Esophagus squamous epithelium (tissue), 5 donors: ENCODE measurements around the gene STEAP1B. TPM values are rescaled to one million over a fixed set of nuclear protein-coding genes. Genes with fewer than 3 reads are reported as not detected.
"Not testable (repeated sequence)": the region's sequence is repeated elsewhere in the genome, so short reads cannot be mapped to it uniquely, and the experiment has no call there.

Experiments
- DNase-seq: peaks from one replicate; lab custom pipeline; 2025; lab: John Stamatoyannopoulos, UW
- H3K27ac ChIP-seq, 4 donors: fragments of 200-600 bp; sonication (generic); one replicate each; pipeline ENCODE4 v1.5.1; 2016 to 2019; ENCODE audit warnings: mild to moderate bottlenecking in 1 of 4
- H3K27me3 ChIP-seq, 4 donors: fragments of 200-600 bp; sonication (generic); 1 replicate in 3 of 4; 2 replicates in 1 of 4; pipeline versions ENCODE4 v1.5.1 to v1.6.0; 2017 to 2021; ENCODE audit warnings: antibody characterized with exemption in 1 of 4
- H3K36me3 ChIP-seq, 3 donors: fragments of 200-600 bp; sonication (generic); one replicate each; pipeline ENCODE4 v1.5.1; 2016 to 2019
- H3K4me1 ChIP-seq, 3 donors: fragments of 200-600 bp; sonication (generic); one replicate each; pipeline ENCODE4 v1.5.1; 2017 to 2019
- H3K4me3 ChIP-seq, 4 donors: fragments of 200-600 bp; sonication (generic); 1 replicate in 3 of 4; 2 replicates in 1 of 4; pipeline ENCODE4 v1.5.1; 2016 to 2019; ENCODE audit warnings: mild to moderate bottlenecking in 2 of 4, moderate library complexity in 1 of 4
- H3K9me3 ChIP-seq, 3 donors: fragments of 200-600 bp; sonication (generic); one replicate each; pipeline ENCODE4 v1.5.1; 2016 to 2019
- CTCF ChIP-seq, 6 experiments: fragments of 450-650 bp in 4 of 6; fragments of 200-600 bp in 2 of 6; sonication (generic) in 2 of 6; IDR thresholded peaks; one replicate each; pipeline ENCODE4 v1.5.1; 2016 to 2019; ENCODE audit warnings: antibody characterized with exemption in 6 of 6, mild to moderate bottlenecking in 4 of 6, moderate library complexity in 4 of 6
- POLR2A ChIP-seq, 4 donors: fragments of 450-650 bp; IDR thresholded peaks; one replicate each; pipeline ENCODE4 v1.6.1; 2017; ENCODE audit warnings: antibody characterized with exemption in 4 of 4, mild to moderate bottlenecking in 4 of 4, moderate library complexity in 3 of 4
- WGBS, 2 donors: methylation state at CpG; one replicate each; pipeline ENCODE4 v1.1.5; 2018; 5-methylcytosine and 5-hydroxymethylcytosine counted together
- intact Hi-C: fragments of 100-400 bp; cut with DNase I; formaldehyde crosslinking; loops from one replicate; pipeline ENCODE4 v1.15.0; 2022
- total RNA-seq, 4 donors: library from RNA; depleted of rRNA; stranded (reverse); fragments of >200 nt; gene quantifications; one replicate each; pipeline ENCODE4 v1.1.0, GENCODE V29; 2016
- donor health status: DM: yes; HTN: yes; CAD: no.

STEAP1B gene
- total RNA-seq, 4 donors from 2014 or later = 0.29 to 13.1 (median 0.69) TPM

- Histone ChIP-seq H3K36me3 (no peaks in the 10 kb centered on the region), H3K4me3 (no peak overlapping the region), H3K27ac (no peak overlapping the region), H3K4me1 (peaks cover 0 to 4% (median 0%) of the 10 kb centered on the region in 3 donors), H3K9me3 (no peaks in the 10 kb centered on the region), H3K27me3 (peaks cover 0 to 68% (median 3%) of the 10 kb centered on the region in 4 donors)
- intact Hi-C loops = no loop called here
- TF ChIP-seq CTCF (IDR thresholded peaks at IDR 0.05) (no peak), POLR2A (IDR thresholded peaks at IDR 0.05) (no peak)
- DNase-seq = no peak
- WGBS, 2 donors = 87 to 90% methylated on average over 4 of the region's 4 CpGs
These were observed 44.3 kb upstream of the STEAP1B start for GRCh38 chr7:22544245-22544644.

GRCh38 chr7:22543169-22543568, 43.2 kb upstream of the STEAP1B start:
- H3K4me3 ChIP-seq = no peak overlapping the region
- no peak for TF ChIP-seq POLR2A (IDR thresholded peaks at IDR 0.05)
- no peak for TF ChIP-seq CTCF (IDR thresholded peaks at IDR 0.05)
- peaks cover 0 to 58% (median 1%) of the 10 kb centered on the region in 4 donors for H3K27me3 ChIP-seq
- no peak for DNase-seq
- H3K9me3 ChIP-seq = no peaks in the 10 kb centered on the region
- intact Hi-C loops = no loop called here
- no peaks in the 10 kb centered on the region for H3K36me3 ChIP-seq
- WGBS, 2 donors = 75 to 84% methylated on average over 7 of the region's 7 CpGs
- H3K4me1 ChIP-seq = no peaks in the 10 kb centered on the region
- H3K27ac ChIP-seq = no peak overlapping the region

- no peak overlapping the region for H3K4me3 ChIP-seq
- no peak overlapping the region for H3K27ac ChIP-seq
- 60 to 64% methylated on average over 5 of the region's 5 CpGs for WGBS, 2 donors
- TF ChIP-seq POLR2A (IDR thresholded peaks at IDR 0.05) (no peak), CTCF (IDR thresholded peaks at IDR 0.05) (no peak)
- no peak for DNase-seq
- no peaks in the 10 kb centered on the region for H3K9me3 ChIP-seq
- no peaks in the 10 kb centered on the region for H3K4me1 ChIP-seq
- peaks cover 0 to 53% (median 1%) of the 10 kb centered on the region in 4 donors for H3K27me3 ChIP-seq
- intact Hi-C loops = no loop called here
- H3K36me3 ChIP-seq = no peaks in the 10 kb centered on the region
These were observed 42.7 kb upstream of the STEAP1B start for GRCh38 chr7:22542669-22543068.

- DNase-seq = no peak
- intact Hi-C loops = no loop called here
- TF ChIP-seq POLR2A (IDR thresholded peaks at IDR 0.05) = no peak
- TF ChIP-seq CTCF (IDR thresholded peaks at IDR 0.05) = no peak
- WGBS, 2 donors = 86 to 91% methylated on average over 5 of the region's 5 CpGs
- Histone ChIP-seq H3K4me3 (no peak overlapping the region), H3K36me3 (no peaks in the 10 kb centered on the region), H3K9me3 (no peaks in the 10 kb centered on the region), H3K27ac (no peak overlapping the region), H3K4me1 (no peaks in the 10 kb centered on the region), H3K27me3 (peaks cover 0 to 49% (median 0%) of the 10 kb centered on the region in 4 donors)
These were observed 42.3 kb upstream of the STEAP1B start for GRCh38 chr7:22542254-22542653.

- peaks cover 0 to 45% (median 0%) of the 10 kb centered on the region in 4 donors for H3K27me3 ChIP-seq
- intact Hi-C loops = no loop called here
- no peak for DNase-seq
- WGBS, 2 donors = 89 to 100% methylated on average over 3 to 6 of the region's 6 CpGs
- H3K4me1 ChIP-seq = no peaks in the 10 kb centered on the region
- H3K4me3 ChIP-seq = no peak overlapping the region
- no peaks in the 10 kb centered on the region for H3K9me3 ChIP-seq
- H3K36me3 ChIP-seq = no peaks in the 10 kb centered on the region
- no peak for TF ChIP-seq POLR2A (IDR thresholded peaks at IDR 0.05)
- no peak for TF ChIP-seq CTCF (IDR thresholded peaks at IDR 0.05)
- H3K27ac ChIP-seq = no peak overlapping the region
These were observed 41.8 kb upstream of the STEAP1B start for GRCh38 chr7:22541789-22542188.

- H3K27ac ChIP-seq, H3K4me3 ChIP-seq, intact Hi-C loops, H3K9me3 ChIP-seq, H3K36me3 ChIP-seq, H3K27me3 ChIP-seq, H3K4me1 ChIP-seq, DNase-seq: not testable (repeated sequence)
- WGBS, 2 donors = no CpG with 5 or more reads among the region's 14 CpGs
These were observed 28.5 kb upstream of the STEAP1B start for GRCh38 chr7:22528537-22528936.

- H3K9me3 ChIP-seq, intact Hi-C loops, H3K4me3 ChIP-seq, H3K27ac ChIP-seq, H3K4me1 ChIP-seq, DNase-seq, H3K36me3 ChIP-seq: not testable (repeated sequence)
- H3K27me3 ChIP-seq = peaks cover 0 to 13% (median 0%) of the 10 kb centered on the region in 4 donors
- WGBS, 2 donors = 43 to 49% methylated on average over 5 of the region's 5 CpGs
These were observed 24.5 kb upstream of the STEAP1B start for GRCh38 chr7:22524353-22524947.
